Activated CD4-positive, alpha-beta T cell treated with anti-CD3 and anti-CD28 coated beads for 48 hours (primary cell): Measurements from ENCODE around the gene BET1L.
"Not testable (repeated sequence)": the region's sequence is repeated elsewhere in the genome, so short reads cannot be mapped to it uniquely, and the experiment has no call there.

Source experiments
- DNase-seq: peaks from one replicate; pipeline ENCODE4 v3.0.0-alpha.2; 2020

Gene BET1L

GRCh38 chr11:207208-207862 is at the start of gene BET1L, which contains the start of gene RIC8A:
TSS of gene BET1L (minus strand) at chr11:207399. CDS start at chr11:207321, 78 bp downstream.
TSS of gene RIC8A (plus strand) at chr11:207708. CDS start at chr11:208855, 1,147 bp downstream.
- DNase-seq, result peak; percentile 97

GRCh38 chr11:255816-256215 is 48.6 kb upstream of the BET1L start:
- no peak for DNase-seq

- DNase-seq, result no peak
Observed at GRCh38 chr11:255176-255575, 48.0 kb upstream of the BET1L start.

- no peak for DNase-seq
Observed at GRCh38 chr11:253886-254270, 46.7 kb upstream of the BET1L start.

GRCh38 chr11:253160-253885 is 46.1 kb upstream of the BET1L start:
- DNase-seq, result no peak

GRCh38 chr11:252666-253065 is 45.5 kb upstream of the BET1L start:
- DNase-seq, result no peak

- no peak for DNase-seq
Observed at GRCh38 chr11:251550-251949, 44.4 kb upstream of the BET1L start.

- DNase-seq, result peak; percentile 86
Observed at GRCh38 chr11:250740-251299, 43.6 kb upstream of the BET1L start.

- no peak for DNase-seq
Observed at GRCh38 chr11:250274-250673, 43.1 kb upstream of the BET1L start.

- DNase-seq, result no peak
Observed at GRCh38 chr11:249062-249461, 41.9 kb upstream of the BET1L start.

- no peak for DNase-seq
Observed at GRCh38 chr11:244376-244775, 37.2 kb upstream of the BET1L start.

- no peak for DNase-seq
Observed at GRCh38 chr11:241634-242033, 34.4 kb upstream of the BET1L start.

GRCh38 chr11:240315-240714 is 33.1 kb upstream of the BET1L start:
- no peak for DNase-seq

- DNase-seq, result not testable (repeated sequence)
Observed at GRCh38 chr11:238346-238745, 31.1 kb upstream of the BET1L start.

GRCh38 chr11:236774-237767 is 29.9 kb upstream of the BET1L start, which contains the start of gene PSMD13:
TSS of gene PSMD13 (plus strand) at chr11:236976. CDS start at chr11:237050, 74 bp downstream.
- DNase-seq, result peak; percentile 94

GRCh38 chr11:235997-236773 is 29.0 kb upstream of the BET1L start, which contains the start of gene SIRT3:
TSS of gene SIRT3 (minus strand) at chr11:236342. CDS start at chr11:236328, 14 bp downstream.
- DNase-seq, result peak; percentile 83

- DNase-seq, result peak; percentile 81
Observed at GRCh38 chr11:235609-235996, 28.4 kb upstream of the BET1L start.

- no peak for DNase-seq
Observed at GRCh38 chr11:235180-235579, 28.0 kb upstream of the BET1L start.

- no peak for DNase-seq
Observed at GRCh38 chr11:232783-233565, 25.8 kb upstream of the BET1L start.

- DNase-seq, result no peak
Observed at GRCh38 chr11:230431-230830, 23.2 kb upstream of the BET1L start.

GRCh38 chr11:227824-228379 is 20.7 kb upstream of the BET1L start:
- no peak for DNase-seq
